ENCODE data around the gene PITPNC1. TPM values are rescaled to one million over a fixed set of nuclear protein-coding genes. Genes with fewer than 3 reads are reported as not detected.

The PITPNC1 gene
- total and polyA plus RNA-seq, 2 of the 13 experiments (the other 11 are each of a cell fraction or from before 2014, with no cell fraction given), result 4.1 to 5.7 TPM

DNA sequence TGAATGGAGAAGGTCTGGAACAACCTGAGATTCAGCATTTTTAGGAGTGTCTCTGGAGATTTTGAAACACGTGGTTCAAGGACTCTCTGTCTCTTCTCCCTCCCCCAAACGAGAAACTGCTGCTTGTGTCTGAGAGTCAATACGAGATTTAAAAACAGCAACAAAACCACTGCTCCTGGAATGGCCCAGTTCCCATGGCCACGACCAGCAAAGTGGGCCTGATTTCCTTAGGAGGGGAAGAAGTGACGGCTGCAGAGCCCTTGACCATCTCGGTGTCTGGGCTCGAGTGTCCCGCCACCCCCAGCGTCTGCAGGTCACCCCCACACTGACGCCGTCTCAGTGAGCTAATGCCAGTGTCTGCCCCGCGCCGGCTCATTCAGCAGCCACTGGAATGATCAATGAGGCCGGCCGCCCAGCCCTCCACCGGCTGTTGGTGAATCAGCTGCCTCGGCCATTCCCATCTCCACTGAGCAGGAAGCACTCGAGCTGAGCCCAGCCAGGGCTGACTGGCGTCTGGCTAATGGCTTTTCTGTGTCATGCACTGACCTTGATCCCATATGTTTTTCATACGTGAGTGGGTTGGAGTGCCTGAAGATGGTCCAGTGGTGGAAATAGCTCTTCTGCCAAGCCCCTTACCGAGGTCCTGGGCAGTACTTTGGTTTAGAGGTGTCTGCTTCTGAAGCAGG lies 151.8 kb downstream of the PITPNC1 start (continued):
- TF ChIP-seq, protein P1, sequence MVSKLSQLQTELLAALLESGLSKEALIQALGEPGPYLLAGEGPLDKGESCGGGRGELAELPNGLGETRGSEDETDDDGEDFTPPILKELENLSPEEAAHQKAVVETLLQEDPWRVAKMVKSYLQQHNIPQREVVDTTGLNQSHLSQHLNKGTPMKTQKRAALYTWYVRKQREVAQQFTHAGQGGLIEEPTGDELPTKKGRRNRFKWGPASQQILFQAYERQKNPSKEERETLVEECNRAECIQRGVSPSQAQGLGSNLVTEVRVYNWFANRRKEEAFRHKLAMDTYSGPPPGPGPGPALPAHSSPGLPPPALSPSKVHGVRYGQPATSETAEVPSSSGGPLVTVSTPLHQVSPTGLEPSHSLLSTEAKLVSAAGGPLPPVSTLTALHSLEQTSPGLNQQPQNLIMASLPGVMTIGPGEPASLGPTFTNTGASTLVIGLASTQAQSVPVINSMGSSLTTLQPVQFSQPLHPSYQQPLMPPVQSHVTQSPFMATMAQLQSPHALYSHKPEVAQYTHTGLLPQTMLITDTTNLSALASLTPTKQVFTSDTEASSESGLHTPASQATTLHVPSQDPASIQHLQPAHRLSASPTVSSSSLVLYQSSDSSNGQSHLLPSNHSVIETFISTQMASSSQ (IDR thresholded peaks at IDR 0.05; ENCODE audit: low read depth), result no peak
- TF ChIP-seq, protein P1 (CRISPR knock-in tag; IDR thresholded peaks at IDR 0.05; ENCODE audit: borderline replicate concordance), result peak; percentile 38; the same call in 1 of the 2 replicates
- no peak for TF ChIP-seq HOXA5 (CRISPR knock-in tag; IDR thresholded peaks at IDR 0.05)
- TF ChIP-seq PAX8 (CRISPR knock-in tag; IDR thresholded peaks at IDR 0.05; ENCODE audit: borderline replicate concordance), result no peak
- TF ChIP-seq, protein P2, sequence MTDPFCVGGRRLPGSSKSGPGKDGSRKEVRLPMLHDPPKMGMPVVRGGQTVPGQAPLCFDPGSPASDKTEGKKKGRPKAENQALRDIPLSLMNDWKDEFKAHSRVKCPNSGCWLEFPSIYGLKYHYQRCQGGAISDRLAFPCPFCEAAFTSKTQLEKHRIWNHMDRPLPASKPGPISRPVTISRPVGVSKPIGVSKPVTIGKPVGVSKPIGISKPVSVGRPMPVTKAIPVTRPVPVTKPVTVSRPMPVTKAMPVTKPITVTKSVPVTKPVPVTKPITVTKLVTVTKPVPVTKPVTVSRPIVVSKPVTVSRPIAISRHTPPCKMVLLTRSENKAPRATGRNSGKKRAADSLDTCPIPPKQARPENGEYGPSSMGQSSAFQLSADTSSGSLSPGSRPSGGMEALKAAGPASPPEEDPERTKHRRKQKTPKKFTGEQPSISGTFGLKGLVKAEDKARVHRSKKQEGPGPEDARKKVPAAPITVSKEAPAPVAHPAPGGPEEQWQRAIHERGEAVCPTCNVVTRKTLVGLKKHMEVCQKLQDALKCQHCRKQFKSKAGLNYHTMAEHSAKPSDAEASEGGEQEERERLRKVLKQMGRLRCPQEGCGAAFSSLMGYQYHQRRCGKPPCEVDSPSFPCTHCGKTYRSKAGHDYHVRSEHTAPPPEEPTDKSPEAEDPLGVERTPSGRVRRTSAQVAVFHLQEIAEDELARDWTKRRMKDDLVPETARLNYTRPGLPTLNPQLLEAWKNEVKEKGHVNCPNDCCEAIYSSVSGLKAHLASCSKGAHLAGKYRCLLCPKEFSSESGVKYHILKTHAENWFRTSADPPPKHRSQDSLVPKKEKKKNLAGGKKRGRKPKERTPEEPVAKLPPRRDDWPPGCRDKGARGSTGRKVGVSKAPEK (CRISPR knock-in tag; IDR thresholded peaks at IDR 0.05; ENCODE audit: borderline replicate concordance), result peak; percentile 58; the same call in 1 of the 2 replicates
- TF ChIP-seq TP53 (CRISPR knock-in tag; conservative IDR thresholded peaks at IDR 0.05), result no peak
- no peak for TF ChIP-seq PRPF4 (IDR thresholded peaks at IDR 0.05; ENCODE audit: low read depth, low read length, poor library complexity, severe bottlenecking)
- TF ChIP-seq ZNF577 (CRISPR knock-in tag; IDR thresholded peaks at IDR 0.05; ENCODE audit: borderline replicate concordance, low read depth), result no peak
- 0 out of 2 replicates have a peak, but pooled peaks have one; percentile 15 for TF ChIP-seq FOXA3 (CRISPR knock-in tag; IDR thresholded peaks at IDR 0.05)
- TF ChIP-seq, protein P3, sequence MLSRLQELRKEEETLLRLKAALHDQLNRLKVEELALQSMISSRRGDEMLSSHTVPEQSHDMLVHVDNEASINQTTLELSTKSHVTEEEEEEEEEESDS (CRISPR knock-in tag; IDR thresholded peaks at IDR 0.05; ENCODE audit: borderline replicate concordance), result no peak
- TF ChIP-seq ZNF746 (CRISPR knock-in tag; IDR thresholded peaks at IDR 0.05), result no peak
- TF ChIP-seq, protein P4, sequence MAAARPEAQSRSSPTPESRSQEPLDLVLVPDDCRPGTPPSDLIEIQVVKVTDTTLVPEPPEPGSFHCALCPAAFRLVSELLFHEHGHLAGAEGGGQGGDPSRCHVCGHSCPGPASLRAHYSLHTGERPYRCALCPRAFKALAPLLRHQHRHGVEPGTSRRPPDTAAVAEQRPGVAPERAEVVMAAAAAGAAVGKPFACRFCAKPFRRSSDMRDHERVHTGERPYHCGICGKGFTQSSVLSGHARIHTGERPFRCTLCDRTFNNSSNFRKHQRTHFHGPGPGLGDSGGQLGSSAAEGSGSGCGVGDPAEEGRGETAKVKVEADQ (CRISPR knock-in tag; IDR thresholded peaks at IDR 0.05; ENCODE audit: borderline replicate concordance), result no peak
- no peak for TF ChIP-seq ZNF260 (CRISPR knock-in tag; IDR thresholded peaks at IDR 0.05; ENCODE audit: borderline replicate concordance, low read depth)
- no peak for TF ChIP-seq ZEB1 (IDR thresholded peaks at IDR 0.05; ENCODE audit: insufficient replicate concordance, low read depth)
- TF ChIP-seq ZNF558 (CRISPR knock-in tag; IDR thresholded peaks at IDR 0.05; ENCODE audit: borderline replicate concordance), result no peak
- TF ChIP-seq HNRNPUL1 (IDR thresholded peaks at IDR 0.05; ENCODE audit: low read depth, low read length), result no peak
- no peak for TF ChIP-seq ARNT (IDR thresholded peaks at IDR 0.05)
- TF ChIP-seq ZNF660 (CRISPR knock-in tag; IDR thresholded peaks at IDR 0.05; ENCODE audit: borderline replicate concordance, low read depth), result no peak
- no peak for TF ChIP-seq ZNF431 (CRISPR knock-in tag; IDR thresholded peaks at IDR 0.05; ENCODE audit: borderline replicate concordance, low read depth)
- TF ChIP-seq SP4 (CRISPR knock-in tag; IDR thresholded peaks at IDR 0.05), result no peak
- no peak for TF ChIP-seq ZNF773 (CRISPR knock-in tag; IDR thresholded peaks at IDR 0.05; ENCODE audit: borderline replicate concordance)
